IPS-NIHi7 (cell line): ENCODE measurements around the gene ZXDC.

Experiments used
- DNase-seq: peaks from one replicate; pipeline ENCODE4 v3.0.0; 2012; ENCODE audit warnings: mixed read lengths; ENCODE audit errors: extremely low spot score

Gene ZXDC

DNA sequence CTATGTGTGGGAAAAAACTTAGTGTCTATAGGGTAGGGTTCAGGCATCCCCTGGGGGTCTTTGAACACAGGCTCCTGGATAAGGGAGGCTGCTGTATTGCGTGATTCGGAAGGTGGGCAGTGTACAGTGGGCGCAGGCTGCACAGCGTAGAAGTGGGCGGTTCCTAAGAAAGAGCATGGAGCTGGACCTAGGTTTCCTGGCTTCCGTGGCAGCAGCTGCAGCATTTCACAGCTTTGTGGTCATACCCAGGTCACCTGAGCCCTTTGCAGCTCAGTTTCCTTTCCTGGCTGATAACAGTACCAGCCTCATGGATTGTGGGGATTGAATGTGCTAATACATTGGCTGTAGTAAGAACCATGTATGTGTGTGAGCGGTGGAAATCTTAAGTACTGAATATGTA is 58.7 kb downstream of the ZXDC start:
- DNase-seq, result no peak

DNA sequence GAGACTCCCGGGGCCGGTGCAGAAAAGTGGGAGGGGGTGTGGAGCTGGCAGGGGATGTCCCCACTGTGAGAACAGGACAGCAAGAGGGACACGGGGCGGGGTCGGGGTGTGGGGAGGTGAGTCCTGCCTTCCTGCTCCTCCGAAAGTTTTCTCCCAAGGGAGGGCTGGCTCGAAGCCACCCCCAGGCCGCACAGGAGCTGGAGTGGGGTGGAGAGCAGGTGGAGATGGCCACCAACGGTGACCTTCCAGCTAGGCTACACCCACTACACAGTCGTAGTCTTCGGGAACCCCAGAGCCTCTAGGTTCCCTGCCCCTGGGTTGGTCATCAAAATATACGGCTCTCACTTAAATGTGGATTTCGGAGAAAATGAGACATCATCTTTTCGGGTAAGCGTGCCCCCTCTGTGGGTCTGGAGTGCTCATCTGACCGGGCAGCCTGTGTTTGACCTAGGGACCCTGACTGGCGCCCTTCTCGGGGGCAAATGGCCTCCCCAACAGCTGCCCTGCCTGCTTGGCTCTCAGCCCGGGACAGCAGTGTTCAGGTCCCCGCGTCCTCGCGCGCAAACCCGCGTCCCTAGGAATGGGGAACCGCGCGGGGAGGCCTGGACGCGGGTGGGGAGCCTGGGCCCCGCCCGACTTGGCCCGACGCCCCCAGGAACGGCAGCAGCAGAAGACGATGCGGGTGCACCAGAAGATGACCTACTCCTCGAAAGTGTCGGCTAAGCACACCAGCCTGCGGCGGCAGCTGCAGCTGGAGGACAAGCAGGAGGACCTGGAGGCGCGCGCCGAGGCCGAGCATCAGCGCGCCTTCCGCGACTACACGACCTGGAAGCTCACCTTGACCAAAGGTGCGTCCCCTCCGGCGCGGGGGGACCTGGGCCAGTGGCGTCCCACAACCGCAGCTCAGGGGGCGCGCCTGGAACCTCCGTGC is 59.8 kb downstream of the ZXDC start:
- no peak for DNase-seq

DNA sequence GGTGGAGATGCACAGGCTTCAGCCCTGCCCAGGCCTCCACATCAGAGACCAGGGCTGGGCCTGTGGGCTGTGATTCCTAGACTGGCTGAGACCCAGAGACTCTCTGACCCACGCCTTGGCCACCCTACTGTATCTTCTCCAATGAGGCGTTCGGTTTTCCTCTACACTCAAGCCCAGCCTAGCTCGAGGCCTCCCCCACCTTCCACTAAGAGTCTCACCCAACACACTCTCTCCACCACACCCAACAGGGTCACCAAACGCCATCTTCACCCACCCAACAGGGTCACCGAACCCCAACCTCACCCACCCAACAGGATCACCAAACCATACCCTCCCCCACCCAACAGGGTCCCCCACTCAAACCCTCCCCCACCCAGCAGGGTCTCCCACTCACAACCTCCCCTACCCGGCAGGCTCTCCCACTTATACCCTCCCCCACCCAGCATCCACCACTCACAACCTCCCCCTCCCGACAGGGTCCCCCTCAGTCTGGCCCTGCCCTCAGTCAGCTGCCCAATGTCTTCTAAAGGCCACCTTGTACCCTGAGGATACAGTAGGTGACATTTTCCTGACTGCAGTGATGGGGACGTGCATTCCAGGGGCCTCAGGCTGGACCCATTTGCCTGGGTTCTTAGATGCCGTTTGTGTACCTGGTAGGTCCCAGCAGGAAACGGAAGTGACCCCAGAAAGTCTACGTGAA is 60.6 kb downstream of the ZXDC start:
- no peak for DNase-seq

DNA sequence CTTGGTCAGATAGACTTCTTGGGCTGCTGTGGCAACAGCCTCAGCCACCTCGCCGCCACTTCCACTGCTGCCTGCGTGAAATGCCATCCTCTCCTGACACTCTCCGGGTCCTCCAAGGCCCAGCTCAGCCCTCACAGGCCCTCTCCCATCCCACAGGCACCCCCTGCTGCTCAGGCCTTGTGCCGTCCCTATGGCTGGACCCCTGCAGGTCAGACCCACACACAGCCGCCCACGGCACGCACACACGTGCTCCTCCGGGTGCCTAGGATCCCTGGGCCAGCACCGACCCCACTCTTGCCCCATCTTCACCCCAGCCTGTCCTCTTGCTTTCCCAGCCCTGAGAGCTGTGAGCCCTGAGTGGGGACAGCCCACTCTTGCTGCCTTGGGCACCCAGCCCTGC is 61.3 kb downstream of the ZXDC start:
- no peak for DNase-seq

DNA sequence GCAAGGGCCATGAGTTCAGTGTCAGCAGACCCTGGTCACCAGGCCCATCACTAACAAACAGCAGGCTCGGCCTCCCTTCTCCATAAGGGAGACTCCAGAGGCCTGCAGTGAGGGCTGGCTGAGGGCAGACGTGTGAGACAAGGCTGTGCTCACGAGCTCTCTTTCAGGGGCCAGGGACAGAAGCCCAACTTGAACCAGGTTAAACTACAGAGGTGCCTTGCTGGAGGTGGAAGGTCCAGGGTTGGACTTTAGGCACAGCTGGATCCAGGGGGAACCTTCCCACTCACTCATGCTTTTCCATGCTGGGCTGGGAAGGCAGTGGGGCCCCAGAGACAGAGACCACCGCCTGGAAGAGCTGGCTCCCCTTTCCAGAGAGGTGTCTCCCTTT is 62.0 kb downstream of the ZXDC start:
- DNase-seq, result no peak

DNA sequence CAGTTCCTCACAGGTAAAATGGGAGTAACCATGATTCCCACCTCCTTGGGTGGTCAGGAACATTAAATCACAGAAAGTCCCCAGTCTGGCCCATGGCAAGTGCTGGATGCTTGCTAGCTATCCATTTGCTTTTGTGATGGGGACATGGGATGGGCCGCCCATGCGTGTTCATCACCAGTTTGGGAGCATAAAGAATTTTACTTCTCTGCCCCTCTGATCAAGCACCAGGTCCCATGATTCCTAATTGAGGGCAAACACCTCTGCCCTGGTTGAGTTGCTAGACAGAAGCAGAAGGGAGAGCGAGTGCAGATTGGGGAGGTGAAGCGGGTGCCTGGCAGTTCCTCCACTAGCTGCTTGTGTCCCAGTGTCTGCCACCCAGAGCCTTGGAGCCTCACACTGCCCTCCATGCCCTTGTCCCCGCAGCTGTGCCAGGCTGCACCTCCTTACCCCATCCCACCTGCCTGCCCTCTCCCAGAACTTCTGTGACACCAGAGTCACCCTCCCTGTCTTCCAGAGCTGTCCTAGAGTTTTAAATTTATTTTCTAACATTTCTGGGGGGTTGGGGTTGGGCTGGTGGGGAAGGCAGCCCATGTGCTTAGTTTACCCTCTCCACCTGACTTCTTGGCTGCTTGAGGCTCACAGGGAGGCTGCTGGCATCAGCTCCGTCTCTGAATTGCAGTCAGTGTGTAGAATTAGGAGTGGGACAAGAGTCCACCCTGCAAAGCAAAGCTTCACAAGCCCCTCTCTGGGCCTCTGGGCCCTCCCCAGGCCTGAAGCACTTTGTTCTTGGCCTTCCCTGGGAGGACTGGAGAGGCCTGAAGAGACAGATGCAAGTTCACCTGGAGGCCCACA is 62.6 kb downstream of the ZXDC start:
- no peak for DNase-seq

DNA sequence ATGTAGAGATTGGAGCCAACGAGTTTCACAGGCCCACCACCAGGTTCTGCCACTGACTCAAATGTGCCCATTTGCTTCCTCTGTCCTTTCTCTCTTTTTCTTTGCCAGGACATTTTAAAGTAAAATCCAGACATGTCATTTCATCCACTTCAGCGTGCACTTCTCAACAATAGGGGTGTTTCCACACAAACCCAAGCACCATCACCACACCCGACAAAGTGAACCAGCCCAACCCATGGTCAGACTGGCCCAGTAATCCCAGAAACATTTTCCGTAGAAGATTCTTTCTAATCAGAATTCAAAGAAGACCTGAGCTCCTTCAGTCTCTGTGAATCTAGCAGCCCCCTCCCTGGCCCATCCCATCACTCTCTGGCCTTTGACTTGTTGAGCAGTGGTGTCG is 67.6 kb downstream of the ZXDC start:
- DNase-seq, result no peak

DNA sequence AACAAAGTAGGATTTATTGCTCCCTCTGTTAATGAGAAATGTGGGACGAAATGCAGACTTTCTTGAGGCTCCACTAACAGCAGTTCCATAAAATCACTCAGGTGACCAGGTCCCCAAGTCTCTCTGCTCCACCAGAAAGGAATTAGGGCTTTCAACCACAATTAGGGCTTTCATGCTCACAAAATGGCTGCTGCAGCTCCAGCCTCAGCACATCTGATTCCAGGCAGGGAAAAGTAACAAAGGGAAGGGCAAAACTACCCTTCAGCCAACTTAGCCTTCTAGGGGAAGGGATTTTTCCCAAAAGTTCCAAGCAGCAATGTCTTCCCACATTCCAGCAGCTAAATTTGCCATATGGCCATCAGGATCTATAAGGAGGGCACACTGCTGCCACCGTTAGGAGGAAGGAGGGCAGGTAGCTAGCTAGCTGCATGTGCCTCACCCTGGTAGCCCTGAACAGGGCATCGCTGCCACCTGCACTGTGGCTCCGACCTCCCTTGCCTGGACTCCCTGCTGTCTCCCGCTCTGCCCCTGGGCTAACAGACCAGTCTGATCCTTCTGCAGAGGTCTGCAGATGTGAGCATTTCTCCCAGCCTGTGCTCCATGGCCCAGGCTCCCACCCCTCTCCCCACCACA is 68.2 kb downstream of the ZXDC start:
- no peak for DNase-seq

DNA sequence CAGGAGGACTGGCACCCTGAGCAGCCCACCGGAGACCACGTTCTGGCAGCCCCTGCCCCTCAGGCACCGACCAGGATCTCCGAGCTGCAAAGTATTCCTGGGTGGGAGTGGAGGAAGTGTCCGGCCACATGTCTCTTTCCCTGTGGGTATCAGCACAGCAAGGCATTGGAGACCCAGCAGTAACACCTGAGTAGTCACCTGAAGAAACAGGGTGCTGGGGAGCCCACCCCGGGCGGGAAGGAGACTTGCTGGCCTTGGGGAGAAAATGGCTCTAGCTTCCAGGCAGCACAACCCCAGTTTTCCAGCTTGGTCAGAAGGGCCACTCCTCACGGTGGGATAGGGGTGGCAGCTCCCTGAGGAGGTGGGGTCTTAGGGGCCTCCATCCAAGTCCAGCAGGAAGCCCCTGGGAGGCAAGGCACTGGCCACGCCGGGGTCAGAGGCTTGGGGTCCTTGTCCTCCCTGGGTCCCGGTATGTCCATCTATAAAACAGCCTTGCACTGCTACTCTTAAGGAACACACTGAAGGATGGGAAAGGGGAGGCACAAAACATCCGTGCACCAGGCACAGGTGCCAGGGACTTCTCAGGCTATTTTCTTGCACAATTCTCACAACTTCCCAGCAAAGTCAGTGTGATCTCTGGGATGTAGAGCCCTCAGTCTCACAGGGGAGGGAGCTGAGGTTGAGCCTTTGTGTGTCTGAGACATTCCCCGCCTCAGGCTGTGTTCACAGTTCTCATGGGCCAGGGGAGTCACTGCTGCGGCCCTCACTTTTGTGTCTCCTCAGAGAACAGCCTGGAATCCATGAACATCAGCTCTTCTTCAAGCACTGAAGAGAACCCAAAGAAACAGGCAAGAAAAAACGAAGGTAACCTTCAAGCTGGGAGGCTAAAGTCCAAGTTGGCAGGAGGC is 69.0 kb downstream of the ZXDC start:
- DNase-seq, result no peak

DNA sequence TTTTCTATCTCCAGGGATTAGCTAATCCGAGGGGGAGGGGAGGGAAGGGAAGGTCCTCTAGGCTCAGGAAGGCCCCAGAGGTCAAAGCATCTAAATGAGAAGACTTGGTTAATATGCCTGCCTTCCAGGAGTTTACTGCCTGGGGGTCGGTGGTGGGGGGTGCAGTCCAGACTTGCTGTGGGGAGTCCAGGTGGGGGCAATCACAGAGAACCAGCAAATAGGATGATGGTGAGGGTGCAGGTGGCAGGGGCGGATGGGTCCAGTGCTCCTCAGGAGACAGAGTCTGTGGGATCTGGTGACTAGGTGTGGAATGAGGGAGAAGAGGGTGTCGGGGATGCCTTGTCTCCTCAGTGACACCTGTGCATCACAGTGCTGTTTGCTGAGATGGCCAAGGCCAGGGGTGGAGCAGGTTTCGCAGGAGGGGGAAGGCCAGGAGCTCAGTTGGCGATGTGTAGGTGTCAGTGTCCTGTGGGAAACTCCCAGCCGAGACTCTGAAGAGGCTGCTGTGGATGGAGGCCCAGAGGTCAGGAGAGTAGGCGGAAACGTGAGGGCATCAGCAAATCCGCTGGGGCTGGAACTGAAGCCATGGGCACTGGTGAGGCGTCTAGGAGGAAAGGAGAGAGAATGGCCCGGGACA is 72.9 kb downstream of the ZXDC start:
- no peak for DNase-seq

DNA sequence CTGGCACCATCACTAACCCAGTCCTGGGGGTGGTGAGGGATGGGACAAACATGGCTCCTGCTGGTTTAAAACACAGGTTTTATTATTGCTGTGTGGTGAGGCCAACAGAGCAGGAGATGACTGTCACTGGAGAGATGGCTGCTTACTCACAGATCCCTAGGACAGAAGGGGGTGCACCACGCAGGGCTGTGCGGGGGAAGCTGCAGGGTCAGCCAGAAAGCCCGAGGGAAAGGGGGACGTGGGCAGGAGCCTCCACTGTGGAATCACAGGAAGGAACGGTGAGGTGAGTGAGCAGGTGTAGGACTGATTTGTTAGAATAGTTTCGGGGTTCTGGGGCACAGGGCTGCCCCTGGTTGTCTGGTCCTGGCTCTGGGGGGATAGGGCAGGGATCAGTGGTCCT is 73.5 kb downstream of the ZXDC start:
- DNase-seq, result no peak

DNA sequence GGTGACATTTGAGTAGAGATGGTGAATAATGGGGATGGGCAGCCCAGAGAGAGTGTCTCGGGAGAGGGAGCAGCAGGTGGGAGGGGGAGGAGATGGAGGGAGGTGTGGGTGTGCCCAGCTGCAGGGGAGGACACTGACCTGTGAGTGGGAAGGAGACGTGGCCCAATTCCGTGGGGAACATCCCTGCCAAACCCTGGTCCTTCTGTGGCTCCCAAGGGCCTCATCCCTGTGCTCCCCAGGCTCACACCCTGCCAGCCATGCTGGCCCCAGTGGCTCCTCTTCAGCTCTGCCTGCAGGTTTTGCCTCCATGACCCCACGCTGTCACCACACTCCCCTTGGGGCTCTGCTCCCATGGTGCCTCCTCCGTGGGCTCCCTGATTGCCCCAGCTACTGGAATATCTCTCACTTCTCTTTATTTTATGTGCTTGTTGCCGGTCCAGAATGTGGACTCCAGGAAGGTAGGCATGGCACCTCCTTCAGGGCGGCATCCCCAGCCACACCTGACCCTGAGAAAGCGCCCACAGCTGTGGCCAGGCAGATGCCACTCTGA is 74.0 kb downstream of the ZXDC start:
- DNase-seq, result no peak

DNA sequence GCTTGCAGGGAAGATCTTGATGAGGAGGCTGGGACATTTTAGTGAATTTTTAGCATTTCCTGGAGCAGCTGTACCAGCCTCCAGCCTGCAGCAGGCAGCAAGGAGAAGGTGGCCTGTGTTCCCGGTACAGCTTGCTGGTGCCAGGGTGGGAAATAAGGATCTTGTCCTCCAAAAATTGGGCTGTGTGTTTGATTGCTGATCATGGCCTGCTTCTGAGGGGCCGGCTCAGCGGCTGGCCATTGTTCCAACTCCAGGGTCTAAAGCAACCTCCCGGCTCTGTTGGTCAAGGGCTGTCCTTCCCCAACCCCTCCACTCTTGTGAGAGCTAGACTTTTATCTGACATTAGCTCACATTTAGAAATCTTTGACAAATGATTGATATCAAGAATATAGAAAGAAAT is 75.9 kb downstream of the ZXDC start:
- DNase-seq, result no peak

DNA sequence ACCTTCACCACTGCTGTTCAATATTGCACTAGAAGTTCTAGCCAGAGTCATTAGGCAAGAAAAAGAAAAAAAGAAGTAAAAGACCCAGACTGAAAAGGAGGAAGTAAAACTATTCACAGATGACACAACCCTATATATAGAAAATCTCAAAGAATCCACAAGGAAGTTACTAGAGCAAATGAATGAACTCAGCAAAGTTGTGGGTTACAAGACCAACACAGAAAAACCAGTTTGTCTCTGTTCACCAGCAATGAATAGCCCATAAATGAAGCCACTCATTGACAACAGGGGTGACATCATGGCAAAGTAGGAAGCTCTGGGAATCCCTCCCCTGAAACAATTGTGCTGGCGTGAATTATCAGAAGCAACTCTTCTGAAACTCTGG is 76.3 kb downstream of the ZXDC start:
- DNase-seq, result no peak

DNA sequence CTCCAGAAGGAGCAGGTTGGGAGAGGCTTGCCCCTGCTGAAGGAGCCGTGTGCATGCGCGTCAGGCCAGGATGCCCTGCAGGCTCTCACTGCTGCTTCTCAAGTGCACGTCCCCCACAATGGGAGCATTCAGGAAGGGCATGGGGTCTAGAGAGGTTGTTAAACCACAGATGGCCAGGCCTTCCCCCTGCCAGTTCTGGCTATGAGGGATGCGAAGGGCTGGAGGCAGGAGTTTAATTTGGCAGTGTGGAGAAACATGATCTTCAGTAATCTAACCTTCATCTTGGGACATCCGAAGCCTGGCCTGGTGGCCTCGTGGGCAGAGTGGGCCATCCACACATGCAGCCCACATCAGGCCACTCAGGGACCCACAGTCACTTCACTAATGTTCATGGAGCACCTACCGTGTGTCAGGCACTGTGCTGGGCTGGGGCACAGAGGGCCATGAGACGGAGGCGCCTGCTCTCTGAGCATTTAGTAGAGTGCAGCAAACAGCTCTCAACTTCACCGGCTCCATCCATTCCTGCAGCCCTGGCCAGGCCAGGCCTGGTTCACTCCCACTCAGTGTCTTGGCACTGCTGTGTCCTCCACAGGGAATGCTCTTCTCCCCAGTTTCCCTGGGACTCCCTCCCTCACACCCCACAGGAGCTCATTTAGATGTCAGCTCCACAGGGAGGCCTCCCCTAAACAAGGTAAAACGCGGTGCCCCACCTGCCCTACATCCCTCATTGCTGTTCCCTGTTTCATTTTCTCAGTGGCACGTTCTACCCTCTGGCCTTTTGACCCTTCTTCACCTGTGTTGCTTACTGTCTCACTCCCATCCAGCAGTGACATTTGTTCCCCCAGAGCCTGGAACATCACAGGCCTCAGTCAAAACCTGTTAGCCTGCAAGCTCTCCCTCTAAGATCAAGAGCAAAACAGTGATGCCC is 77.0 kb downstream of the ZXDC start:
- DNase-seq, result no peak

DNA sequence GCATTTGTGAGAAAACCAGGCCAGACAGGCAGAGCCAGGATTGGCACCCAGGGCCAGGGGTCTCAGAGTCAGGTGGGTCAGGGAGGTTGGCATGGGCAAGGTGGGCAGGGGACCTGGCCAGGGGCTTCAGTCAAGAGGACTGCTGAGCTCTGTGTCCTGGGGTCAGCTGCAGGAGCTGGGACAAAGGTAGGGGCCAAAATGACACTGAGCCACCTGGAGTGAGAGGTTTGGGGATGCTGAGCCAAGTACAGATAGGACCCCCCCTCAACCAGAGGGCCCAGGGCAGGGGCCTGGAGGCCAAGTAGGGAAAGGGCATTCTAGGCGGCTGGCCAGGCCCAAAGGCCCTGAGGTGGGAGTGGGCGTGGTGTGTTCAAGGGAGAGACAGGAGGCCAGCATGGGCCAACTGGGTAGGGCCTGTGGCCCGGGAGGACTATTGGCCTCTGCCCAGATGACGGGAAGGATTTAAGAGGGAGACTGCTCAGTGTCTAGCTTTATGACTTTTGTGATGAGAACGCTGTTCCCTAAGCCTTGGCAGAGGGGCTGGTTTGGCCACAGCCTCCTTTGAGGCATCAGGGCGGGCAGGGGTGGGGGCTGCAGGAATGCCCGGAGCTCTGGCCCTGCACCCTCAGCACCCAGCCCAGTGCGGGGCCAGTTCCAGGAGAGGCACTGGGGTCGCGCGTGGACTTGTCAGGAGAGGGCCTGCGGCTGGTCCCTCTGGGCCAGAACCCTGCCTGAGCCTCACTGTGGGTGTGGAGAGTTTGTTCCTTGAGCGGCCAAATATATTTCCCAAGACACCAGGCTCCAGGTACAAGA is 77.9 kb downstream of the ZXDC start:
- no peak for DNase-seq

DNA sequence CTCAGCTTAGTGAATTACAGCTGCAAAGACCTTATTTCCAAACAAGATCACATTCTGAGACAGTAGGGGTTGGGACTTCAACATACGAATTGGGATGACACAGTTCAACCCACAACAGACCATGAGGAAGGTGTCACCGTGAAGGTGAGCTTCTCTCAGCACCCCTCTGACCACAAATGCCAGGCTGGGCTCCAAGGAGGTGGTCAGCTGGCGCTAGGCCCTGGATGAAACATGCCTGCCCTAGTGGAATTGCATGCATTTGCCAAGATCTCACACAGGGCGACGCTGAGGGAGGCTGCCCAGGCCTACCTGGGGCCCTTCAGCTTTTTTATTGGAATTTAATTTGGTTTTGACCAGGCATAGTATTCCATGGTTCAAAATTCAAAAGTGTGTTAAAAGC is 79.2 kb downstream of the ZXDC start:
- DNase-seq, result no peak
